ENCODE results near the gene AKAP13.

GRCh38 chr15:85563731-85564130, 183.3 kb downstream of the AKAP13 start:
- TF ChIP-seq CTCF (IDR thresholded peaks at IDR 0.05; ENCODE audit: poor library complexity, severe bottlenecking): no peak
- TF ChIP-seq TAF1 (IDR thresholded peaks at IDR 0.05; ENCODE audit: low read depth): no peak
- TF ChIP-seq REST (IDR thresholded peaks at IDR 0.05; ENCODE audit: borderline replicate concordance): no peak
- no peak for TF ChIP-seq RAD21 (conservative IDR thresholded peaks at IDR 0.05)

Measured in neural cell (in vitro differentiated cells).